ENCODE data around the gene CCER1.

The CCER1 gene

DNA sequence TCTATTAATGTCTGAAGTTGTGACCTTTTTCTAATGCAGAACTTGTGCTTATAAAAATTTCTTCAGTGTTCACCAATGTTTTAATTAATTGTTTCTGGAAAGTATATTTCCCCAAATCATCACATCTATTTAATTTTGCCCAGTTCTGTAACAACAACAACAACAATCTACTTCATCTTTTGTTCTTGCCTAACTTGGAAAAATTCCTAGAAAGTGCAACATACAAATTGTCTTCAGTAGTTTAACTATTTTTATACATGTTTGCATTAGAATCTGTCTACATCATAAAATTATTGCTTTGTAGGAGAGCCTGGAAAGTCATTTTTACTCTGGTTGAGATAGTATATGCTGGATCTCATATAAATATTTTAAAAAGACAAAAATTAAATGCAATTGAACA is 38.5 kb downstream of the CCER1 start:
- no peak for DNase-seq

DNA sequence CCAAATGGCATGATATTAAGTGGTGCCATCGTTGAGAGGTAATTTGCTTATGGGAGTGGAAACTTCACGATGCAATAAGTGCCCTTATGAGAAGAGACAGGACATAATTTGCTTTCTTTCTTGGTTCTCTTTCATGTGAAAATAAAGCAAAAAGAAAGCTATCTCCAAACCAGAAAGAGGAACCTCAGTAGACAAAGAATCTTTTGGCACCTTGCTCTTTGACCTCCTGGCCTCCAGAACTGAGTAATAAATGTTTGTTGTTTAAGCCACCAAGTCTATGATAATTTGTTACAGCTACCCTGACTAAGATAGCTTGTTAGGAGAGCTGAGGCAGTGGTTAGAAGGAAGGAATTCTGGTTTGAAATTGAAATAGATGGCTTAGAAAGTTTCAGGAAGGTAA is 39.6 kb downstream of the CCER1 start:
- peak; percentile 37 for DNase-seq

DNA sequence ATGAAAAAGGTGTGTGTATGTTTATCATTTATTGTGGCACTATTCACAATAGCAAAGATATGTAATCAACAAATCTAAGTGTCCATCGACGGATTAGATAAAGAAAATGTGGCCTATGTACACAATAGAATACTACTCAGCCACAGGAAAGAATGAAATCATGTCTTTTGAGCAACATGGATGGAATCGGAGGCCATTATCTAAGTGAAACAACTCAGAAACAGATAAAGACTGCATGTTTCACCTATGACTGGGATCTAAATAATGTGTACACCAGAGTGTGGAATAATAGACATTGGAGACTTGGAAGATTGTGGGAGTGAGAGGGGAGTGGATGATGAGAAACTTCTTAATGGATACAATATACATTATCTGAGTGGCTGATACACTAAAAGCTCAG is 44.0 kb downstream of the CCER1 start:
- no peak for DNase-seq

DNA sequence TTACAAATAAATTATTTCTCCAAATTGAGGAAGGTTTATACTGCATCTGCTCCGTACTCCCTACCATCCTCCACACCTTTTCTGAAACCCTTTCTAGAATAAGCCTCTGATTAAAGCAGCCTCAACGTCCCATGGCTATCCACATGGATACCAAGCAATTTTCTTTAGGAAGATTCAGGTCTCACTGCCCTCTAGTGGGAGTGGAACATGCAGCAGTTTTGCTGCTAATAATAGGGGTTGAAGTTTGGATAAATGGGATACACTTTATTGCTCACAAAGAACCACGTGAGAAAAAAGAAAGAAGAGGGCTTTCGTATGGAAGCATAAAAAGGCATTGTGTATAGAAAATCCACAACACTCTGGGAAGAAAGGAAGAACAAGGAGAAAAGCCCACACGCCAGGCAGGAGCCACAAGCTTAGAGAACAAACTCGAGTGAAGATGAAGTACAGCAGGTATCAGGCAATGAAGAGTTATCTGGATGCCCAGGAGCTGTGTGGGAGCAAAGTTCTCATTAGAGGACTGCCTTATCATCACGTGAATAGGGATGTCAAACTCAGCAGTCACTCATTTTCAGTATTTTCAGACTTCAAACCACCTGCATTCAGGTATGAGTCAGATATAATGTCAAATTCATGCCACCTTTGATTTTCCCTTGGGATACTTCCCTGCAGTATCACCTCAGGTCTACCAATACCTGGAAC is 45.8 kb downstream of the CCER1 start:
- DNase-seq: peak; percentile 61

DNA sequence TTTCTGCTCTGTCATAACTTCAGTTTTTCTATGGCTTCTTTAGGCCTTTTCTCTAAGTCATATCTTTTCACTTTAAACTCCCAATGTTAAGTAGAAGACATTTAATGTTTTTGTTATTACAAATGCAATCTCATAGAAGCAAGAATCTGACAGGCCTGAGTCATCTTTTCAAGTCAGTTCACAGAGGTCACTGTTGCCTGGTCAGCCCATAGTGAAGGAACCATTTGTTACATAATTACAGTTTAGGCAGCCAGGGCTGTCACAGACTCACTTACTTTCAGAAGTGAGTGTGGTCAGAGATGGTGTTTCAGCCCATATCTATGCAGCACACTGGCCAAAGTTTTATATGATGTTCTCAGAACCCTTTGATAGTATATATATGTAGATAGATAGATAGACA is 46.5 kb downstream of the CCER1 start:
- DNase-seq: peak; percentile 57

DNA sequence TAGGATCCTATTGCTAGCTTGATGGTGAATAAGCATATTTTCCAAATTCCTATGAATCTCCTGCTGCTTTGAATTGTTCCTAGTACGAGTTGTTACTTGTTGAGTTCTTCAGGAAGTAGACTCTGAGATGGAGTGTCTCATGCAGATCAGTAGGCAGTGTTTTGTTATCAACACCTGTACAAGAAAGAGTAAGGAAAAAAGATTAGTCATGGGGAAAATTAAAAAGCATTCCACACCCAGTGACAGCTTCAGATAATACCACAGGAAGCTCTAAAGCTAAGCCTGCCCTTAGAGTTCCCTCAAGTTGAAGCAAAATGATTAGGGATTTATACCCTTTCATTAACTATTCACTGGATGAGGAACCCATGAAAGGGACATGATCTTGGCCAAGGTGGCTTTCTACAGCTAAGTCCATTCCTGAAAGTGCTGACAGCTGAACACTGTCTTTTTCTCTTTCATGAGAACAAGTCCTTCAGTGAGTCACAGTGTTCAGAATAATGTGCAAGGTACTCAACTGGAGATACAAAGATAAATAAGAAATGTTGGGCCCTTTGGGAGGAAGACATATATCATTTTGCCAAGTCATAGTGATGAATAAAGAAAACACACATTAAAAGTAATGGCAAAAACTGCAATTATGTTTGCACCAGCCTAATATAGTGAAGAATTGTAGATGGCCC is 49.1 kb downstream of the CCER1 start:
- no peak for DNase-seq

DNA sequence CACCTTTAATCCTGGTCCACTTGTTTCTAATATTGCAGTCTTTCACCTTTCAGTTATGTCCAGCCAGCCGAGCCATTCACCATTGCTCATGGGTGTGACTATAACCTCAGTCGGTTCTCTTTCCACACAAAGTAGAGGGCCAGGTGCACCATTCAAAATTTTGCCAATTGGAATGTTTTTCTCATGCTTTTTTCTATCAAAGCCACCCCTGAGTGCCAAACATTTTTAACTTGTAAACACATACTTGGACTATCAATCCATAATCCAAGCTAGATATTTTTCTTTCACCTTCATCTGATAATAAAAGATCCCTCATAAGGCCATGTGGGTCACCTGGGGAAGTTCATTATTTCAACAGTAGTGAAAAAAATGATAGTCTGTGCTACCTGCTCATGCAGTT is 52.4 kb downstream of the CCER1 start:
- no peak for DNase-seq
